Muscle of back (tissue), 11 donors: ENCODE data around the gene SPACA4. TPM values are rescaled to one million over a fixed set of nuclear protein-coding genes. Genes with fewer than 3 reads are reported as not detected.

Experiments
- DNase-seq, 3 donors: peaks; one replicate each; pipeline versions ENCODE4 v3.0.0 to v3.0.0-alpha.2; 2013
- polyA plus RNA-seq, 10 donors: library from polyadenylated mRNA; unstranded; fragments of 120-200 nt; gene quantifications; one replicate each; pipeline ENCODE4 v1.2.1, GENCODE V29; 2013; ENCODE audit not compliant: insufficient read length in 10 of 10

The SPACA4 gene
- polyA plus RNA-seq, 10 donors = not detected

- DNase-seq = no peak
Measured at GRCh38 chr19:48633148-48634035, 26.9 kb downstream of the SPACA4 start.

GRCh38 chr19:48634036-48634342, 27.4 kb downstream of the SPACA4 start:
- no peak for DNase-seq

GRCh38 chr19:48634424-48635262, 28.1 kb downstream of the SPACA4 start:
- peak; percentile 94 to 96 (median 95) for DNase-seq

GRCh38 chr19:48635263-48635965, 28.9 kb downstream of the SPACA4 start:
- no peak for DNase-seq

GRCh38 chr19:48635966-48636858, 29.7 kb downstream of the SPACA4 start:
- peak in 1 of 3 donors; percentile 45 for DNase-seq

GRCh38 chr19:48636859-48637448, 30.4 kb downstream of the SPACA4 start, which contains the start of gene DBP:
Gene DBP, minus strand, starts transcription at chr19:48637379. Its CDS starts 385 bp downstream, at chr19:48636994.
- DNase-seq = no peak

- peak; percentile 98 to 99 (median 99) for DNase-seq
Measured at GRCh38 chr19:48637449-48637947, 31.0 kb downstream of the SPACA4 start.

- DNase-seq = peak; percentile 91 to 95 (median 92)
Measured at GRCh38 chr19:48637948-48638830, 31.6 kb downstream of the SPACA4 start.

- no peak for DNase-seq
Measured at GRCh38 chr19:48638831-48639381, 32.4 kb downstream of the SPACA4 start.

GRCh38 chr19:48639483-48640375, 33.2 kb downstream of the SPACA4 start:
- no peak for DNase-seq

GRCh38 chr19:48641850-48642249, 35.3 kb downstream of the SPACA4 start:
- no peak for DNase-seq

- no peak for DNase-seq
Measured at GRCh38 chr19:48642862-48643261, 36.3 kb downstream of the SPACA4 start.

- DNase-seq = no peak
Measured at GRCh38 chr19:48644355-48644754, 37.8 kb downstream of the SPACA4 start.

- peak; percentile 63 to 91 (median 80) for DNase-seq
Measured at GRCh38 chr19:48644839-48645619, 38.5 kb downstream of the SPACA4 start.

GRCh38 chr19:48645620-48646000, 39.1 kb downstream of the SPACA4 start:
- DNase-seq = no peak

GRCh38 chr19:48646001-48646721, 39.6 kb downstream of the SPACA4 start, which contains the start of gene CA11:
Gene CA11, minus strand, starts transcription at chr19:48646187. Its CDS starts 555 bp downstream, at chr19:48645632.
- DNase-seq = peak; percentile 83 to 97 (median 92)
